CD4-positive, alpha-beta T cell (primary cell): ENCODE results near the gene TSPAN18. TPM values are rescaled to one million over a fixed set of nuclear protein-coding genes. Genes with fewer than 3 reads are reported as not detected.

Source experiments
- ATAC-seq: fragments of 200-7000 bp; cut with Tn5 transposase; one replicate; pipeline ENCODE4 v1.10.0; 2022; ENCODE audit warnings: mild to moderate bottlenecking; ENCODE audit not compliant: poor library complexity
- CTCF ChIA-PET: fragments of 350-600 bp; sonication (Branson Sonifier 250); formaldehyde crosslinking; loops from one replicate; lab custom pipeline; 2021; ENCODE audit warnings: antibody characterized with exemption, inconsistent platforms; lab: Charles Lee
- POLR2A ChIA-PET: fragments of 350-600 bp; sonication (Branson Sonifier 250); formaldehyde crosslinking; loops from one replicate; lab custom pipeline; 2021; ENCODE audit warnings: antibody characterized with exemption, inconsistent platforms; lab: Charles Lee
- DNase-seq, 14 experiments: peaks; one replicate each; pipeline ENCODE4 v3.0.0-alpha.2; 2013 to 2020; ENCODE audit warnings: mixed read lengths in 2 of 14
- H3K27ac ChIP-seq, 2 donors: one replicate each; pipeline versions ENCODE4 v1.5.1 to v1.7.0; 2013; ENCODE audit warnings: low read length in 2 of 2, low read depth in 1 of 2, mild to moderate bottlenecking in 1 of 2
- H3K27me3 ChIP-seq, 2 experiments: 1 replicate in 1 of 2; 2 replicates in 1 of 2; pipeline versions ENCODE4 v1.6.1 to v1.7.0; 2013; ENCODE audit warnings: low read length in 2 of 2, control low read depth in 1 of 2, mild to moderate bottlenecking in 1 of 2, moderate library complexity in 1 of 2; ENCODE audit not compliant: insufficient read depth in 2 of 2, control insufficient read depth in 1 of 2
- H3K36me3 ChIP-seq: one replicate; pipeline ENCODE4 v1.6.1; 2013; ENCODE audit warnings: low read length, control low read depth; ENCODE audit not compliant: insufficient read depth
- H3K4me1 ChIP-seq: one replicate; pipeline ENCODE4 v1.6.1; 2013; ENCODE audit warnings: low read length, control low read depth; ENCODE audit not compliant: insufficient read depth
- H3K4me3 ChIP-seq: one replicate; pipeline ENCODE4 v1.5.1; 2013; ENCODE audit warnings: mild to moderate bottlenecking, low read length, moderate library complexity
- H3K9me3 ChIP-seq, 2 experiments: 1 replicate in 1 of 2; 2 replicates in 1 of 2; pipeline versions ENCODE4 v1.6.1 to v1.7.0; 2013; ENCODE audit warnings: low read length in 2 of 2, mild to moderate bottlenecking in 2 of 2, control low read depth in 1 of 2, moderate library complexity in 1 of 2; ENCODE audit not compliant: control insufficient read depth in 1 of 2, insufficient read depth in 1 of 2
- H3K27ac Mint-ChIP-seq: one replicate; pipeline ENCODE4 v1.8.0; 2020; ENCODE audit warnings: mixed read lengths
- H3K27me3 Mint-ChIP-seq: one replicate; pipeline ENCODE4 v1.8.0; 2021; ENCODE audit warnings: mixed read lengths
- H3K36me3 Mint-ChIP-seq: one replicate; pipeline ENCODE4 v1.8.0; 2021; ENCODE audit warnings: low read depth, mixed read lengths
- H3K4me1 Mint-ChIP-seq: one replicate; pipeline ENCODE4 v1.8.0; 2021; ENCODE audit warnings: low read depth, mixed read lengths
- H3K4me3 Mint-ChIP-seq: one replicate; pipeline ENCODE4 v1.8.0; 2020; ENCODE audit warnings: mild to moderate bottlenecking, mixed read lengths
- H3K9me3 Mint-ChIP-seq: one replicate; pipeline ENCODE4 v1.8.0; 2020; ENCODE audit warnings: mixed read lengths
- intact Hi-C, 2 experiments: fragments of 100-400 bp; cut with DNase I in 1 of 2; cut with micrococcal nuclease in 1 of 2; formaldehyde crosslinking; loops; one replicate each; pipeline versions ENCODE4 v1.15.1 to v1.9.0; 2023 to 2025; cut with DNase I, micrococcal nuclease
- total RNA-seq, 174 experiments: library from RNA in 2 of 174; stranded (reverse) in 2 of 174; gene quantifications; one replicate each; pipeline ENCODE4 v1.2.3 and lab custom pipeline; 2021 to 2026
- TF ChIP-seq, protein P1 (sequence below): fragments of 200-600 bp; IDR thresholded peaks from one replicate; pipeline ENCODE4 v1.8.0; 2022; ENCODE audit warnings: antibody characterized with exemption, mild to moderate bottlenecking

Gene TSPAN18
- total RNA-seq, 2 experiments from 2014 or later = 23.0 to 25.3 TPM

- no peaks in the 10 kb centered on the region for H3K27me3 ChIP-seq
- no peaks in the 10 kb centered on the region for H3K9me3 ChIP-seq
- H3K4me1 ChIP-seq = peaks cover 67% of the 10 kb centered on the region
- H3K36me3 ChIP-seq = no peaks in the 10 kb centered on the region
- ATAC-seq (no peak), DNase-seq (no peak)
- H3K27ac ChIP-seq = no peak overlapping the region
- Mint-ChIP-seq H3K4me1 (peaks cover 36% of the 10 kb centered on the region), H3K27me3 (no peaks in the 10 kb centered on the region), H3K36me3 (no peaks in the 10 kb centered on the region), H3K27ac (no peak overlapping the region), H3K4me3 (no peak overlapping the region), H3K9me3 (no peaks in the 10 kb centered on the region)
- POLR2A ChIA-PET = no interaction called here
- CTCF ChIA-PET = no interaction called here
- TF ChIP-seq, protein P1, sequence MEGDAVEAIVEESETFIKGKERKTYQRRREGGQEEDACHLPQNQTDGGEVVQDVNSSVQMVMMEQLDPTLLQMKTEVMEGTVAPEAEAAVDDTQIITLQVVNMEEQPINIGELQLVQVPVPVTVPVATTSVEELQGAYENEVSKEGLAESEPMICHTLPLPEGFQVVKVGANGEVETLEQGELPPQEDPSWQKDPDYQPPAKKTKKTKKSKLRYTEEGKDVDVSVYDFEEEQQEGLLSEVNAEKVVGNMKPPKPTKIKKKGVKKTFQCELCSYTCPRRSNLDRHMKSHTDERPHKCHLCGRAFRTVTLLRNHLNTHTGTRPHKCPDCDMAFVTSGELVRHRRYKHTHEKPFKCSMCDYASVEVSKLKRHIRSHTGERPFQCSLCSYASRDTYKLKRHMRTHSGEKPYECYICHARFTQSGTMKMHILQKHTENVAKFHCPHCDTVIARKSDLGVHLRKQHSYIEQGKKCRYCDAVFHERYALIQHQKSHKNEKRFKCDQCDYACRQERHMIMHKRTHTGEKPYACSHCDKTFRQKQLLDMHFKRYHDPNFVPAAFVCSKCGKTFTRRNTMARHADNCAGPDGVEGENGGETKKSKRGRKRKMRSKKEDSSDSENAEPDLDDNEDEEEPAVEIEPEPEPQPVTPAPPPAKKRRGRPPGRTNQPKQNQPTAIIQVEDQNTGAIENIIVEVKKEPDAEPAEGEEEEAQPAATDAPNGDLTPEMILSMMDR = no peak
- no peak overlapping the region for H3K4me3 ChIP-seq
- intact Hi-C loops = no loop called here
These were observed 17.3 kb downstream of the TSPAN18 start for GRCh38 chr11:44743959-44744557.

DNA sequence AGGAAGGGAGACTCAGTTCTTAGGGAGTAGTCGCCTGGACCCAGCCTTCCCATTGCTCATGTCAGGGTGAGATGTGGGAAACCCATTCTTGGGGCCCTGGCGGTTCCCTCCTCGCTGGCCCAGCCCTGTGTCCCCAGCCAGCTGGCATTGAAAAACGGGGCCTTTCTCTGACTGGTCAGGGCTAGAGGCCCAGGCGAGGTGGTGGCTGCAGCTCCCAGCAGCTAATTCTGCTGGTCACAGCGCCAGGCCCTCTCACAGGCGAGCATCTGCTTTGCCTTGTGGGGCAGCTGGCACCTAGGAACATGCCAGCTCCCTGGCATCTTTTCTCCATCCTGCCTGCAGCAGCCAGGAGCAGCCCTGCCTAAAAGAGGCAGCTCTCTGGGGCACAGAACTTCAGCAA lies 20.1 kb downstream of the TSPAN18 start:
- peaks cover 67% of the 10 kb centered on the region for H3K4me1 ChIP-seq
- TF ChIP-seq, protein P1 = no peak
- H3K27ac Mint-ChIP-seq = peak overlapping the region; percentile 61
- no peaks in the 10 kb centered on the region for H3K9me3 Mint-ChIP-seq
- no peak overlapping the region for H3K4me3 ChIP-seq
- no peaks in the 10 kb centered on the region for H3K27me3 Mint-ChIP-seq
- H3K9me3 ChIP-seq = no peaks in the 10 kb centered on the region
- ATAC-seq (no peak), DNase-seq (no peak)
- H3K27me3 ChIP-seq = no peaks in the 10 kb centered on the region
- CTCF ChIA-PET = no interaction called here
- H3K4me3 Mint-ChIP-seq = peak overlapping the region; percentile 14
- H3K27ac ChIP-seq = peak overlapping the region in 1 of 2 donors; percentile 55
- H3K36me3 ChIP-seq = peaks cover 4% of the 10 kb centered on the region
- peaks cover 38% of the 10 kb centered on the region for H3K4me1 Mint-ChIP-seq
- POLR2A ChIA-PET = no interaction called here
- no peaks in the 10 kb centered on the region for H3K36me3 Mint-ChIP-seq
- intact Hi-C loops = no loop called here

DNA sequence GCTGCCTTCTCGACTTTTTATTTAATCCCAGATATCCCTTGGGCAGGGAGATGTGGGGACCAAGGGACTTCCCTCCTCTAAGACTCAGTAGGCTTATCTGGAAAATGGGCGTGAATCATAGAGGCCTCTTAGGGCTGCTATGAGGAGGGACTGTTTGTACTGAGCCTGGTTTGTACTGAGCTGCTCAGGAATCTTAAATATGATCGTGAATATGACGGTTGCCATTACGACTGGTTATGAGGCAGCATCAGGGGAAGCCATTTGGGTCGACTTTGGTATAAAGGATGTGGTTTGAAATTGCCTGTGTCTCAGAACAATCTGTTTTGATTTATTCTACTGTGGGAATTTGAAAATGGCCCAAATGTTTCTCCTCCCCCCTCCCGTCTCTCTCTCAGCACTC lies 20.6 kb downstream of the TSPAN18 start:
- Mint-ChIP-seq H3K9me3 (no peaks in the 10 kb centered on the region), H3K36me3 (no peaks in the 10 kb centered on the region), H3K27me3 (no peaks in the 10 kb centered on the region), H3K4me3 (peak overlapping the region; percentile 14), H3K27ac (peak overlapping the region; percentile 61), H3K4me1 (peaks cover 38% of the 10 kb centered on the region)
- Histone ChIP-seq H3K27ac (peak overlapping the region in 1 of 2 donors; percentile 55), H3K36me3 (peaks cover 4% of the 10 kb centered on the region), H3K9me3 (no peaks in the 10 kb centered on the region), H3K4me1 (peaks cover 67% of the 10 kb centered on the region), H3K4me3 (no peak overlapping the region), H3K27me3 (no peaks in the 10 kb centered on the region)
- ChIA-PET CTCF (no interaction called here), POLR2A (no interaction called here)
- ATAC-seq = peak; percentile 77
- TF ChIP-seq, protein P1 = no peak
- peak in 4 of 14 experiments; percentile 8 to 60 (median 26) for DNase-seq
- intact Hi-C loops = no loop called here
